Adipose tissue (tissue), 3 donors: ENCODE measurements around the gene STON2. TPM values are rescaled to one million over a fixed set of nuclear protein-coding genes. Genes with fewer than 3 reads are reported as not detected.
"Not testable (repeated sequence)": the region's sequence is repeated elsewhere in the genome, so short reads cannot be mapped to it uniquely, and the experiment has no call there.

Experiments
- H3K27ac ChIP-seq: one replicate; pipeline ENCODE4 v1.5.1; 2013; ENCODE audit warnings: low read depth, low read length
- WGBS, 3 donors: extraction: QIAGEN DNeasy Blood & Tissue Kit; methylation state at CpG; one replicate each; pipeline ENCODE4 v1.1.7; 2013; 5-methylcytosine and 5-hydroxymethylcytosine counted together
- polyA plus RNA-seq, 3 donors: library from polyadenylated mRNA; stranded (reverse); fragments of 200-250 nt; gene quantifications; one replicate each; pipeline ENCODE4 v1.2.3, GENCODE V29; 2013
- donor health status: healthy with polysubstance abuse.
- donor health status: Bipolar disorder and iron deficiency.
- donor health status: healthy.

The STON2 gene
- polyA plus RNA-seq, 3 donors = 0.33 to 7.4 (median 1.1) TPM

DNA sequence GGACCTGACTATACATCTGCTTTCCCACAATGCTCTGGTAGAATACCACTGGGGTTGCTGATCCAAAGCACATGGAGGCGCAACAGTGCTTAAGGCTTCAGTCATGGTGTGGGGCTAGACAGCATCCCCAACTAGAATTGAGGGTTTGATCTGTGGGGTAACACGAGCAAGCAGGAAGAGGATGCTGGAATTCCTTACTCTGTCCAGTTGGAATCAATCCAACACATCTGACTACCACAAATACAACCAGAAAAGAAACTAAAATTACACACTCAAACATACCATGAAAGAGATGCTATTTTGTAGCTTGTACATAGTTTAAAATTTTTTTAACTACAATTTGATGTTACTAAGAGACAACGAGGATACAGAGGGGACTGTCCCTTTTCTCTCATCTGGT lies 138.9 kb downstream of the STON2 start:
- H3K27ac ChIP-seq = no peak overlapping the region
- WGBS, 3 donors = 52 to 75% (median 61%) methylated on average over 3 of the region's 3 CpGs

DNA sequence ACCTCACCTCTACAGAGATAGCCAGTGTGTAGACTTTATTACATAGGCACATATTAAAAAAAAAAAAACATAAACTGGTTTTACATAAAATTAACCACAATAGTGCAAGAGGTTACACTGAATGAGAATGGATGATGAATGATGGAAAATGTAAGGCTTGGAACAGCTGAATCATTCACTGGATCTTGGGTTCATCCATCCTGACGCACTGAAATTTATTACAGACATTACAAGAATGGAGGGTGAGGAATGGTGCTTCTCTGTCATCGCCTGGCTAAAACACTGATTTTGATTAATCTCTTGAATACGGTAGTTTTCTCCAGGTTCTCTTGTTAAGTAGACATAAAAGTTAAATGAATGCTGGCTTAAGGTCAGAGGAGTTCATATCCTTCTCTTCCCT lies 139.4 kb downstream of the STON2 start:
- H3K27ac ChIP-seq = no peak overlapping the region

GRCh38 chr14:81256289-81256960 lies 143.7 kb downstream of the STON2 start:
- no peak overlapping the region for H3K27ac ChIP-seq
- 70 to 82% (median 81%) methylated on average over 2 of the region's 2 CpGs for WGBS, 3 donors

More for the DNA sequence above, 139.4 kb downstream of the STON2 start:
- WGBS, 3 donors = 84 to 86% (median 84%) methylated on average over 3 of the region's 3 CpGs

DNA sequence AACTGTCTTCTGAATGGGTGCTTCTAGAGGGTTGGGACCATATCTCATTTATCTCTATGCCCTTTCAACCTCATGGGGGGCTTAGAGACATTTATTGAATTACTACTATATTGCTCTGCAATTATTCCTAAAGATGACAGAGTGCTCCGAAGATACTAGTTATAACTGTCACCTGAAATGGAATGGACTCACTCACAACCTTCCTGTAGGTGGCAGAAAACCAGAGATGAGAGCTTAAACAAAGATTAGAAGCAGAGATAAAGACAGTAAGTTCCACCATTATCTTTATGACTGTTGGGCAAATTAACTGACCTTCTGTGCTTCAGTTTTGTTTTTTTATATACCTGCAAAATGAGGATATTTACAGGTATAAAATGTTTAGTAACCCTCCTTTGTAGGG lies 147.8 kb downstream of the STON2 start:
- no peak overlapping the region for H3K27ac ChIP-seq
- 56 to 75% (median 59%) methylated on average over 1 of the region's 1 CpG for WGBS, 3 donors

DNA sequence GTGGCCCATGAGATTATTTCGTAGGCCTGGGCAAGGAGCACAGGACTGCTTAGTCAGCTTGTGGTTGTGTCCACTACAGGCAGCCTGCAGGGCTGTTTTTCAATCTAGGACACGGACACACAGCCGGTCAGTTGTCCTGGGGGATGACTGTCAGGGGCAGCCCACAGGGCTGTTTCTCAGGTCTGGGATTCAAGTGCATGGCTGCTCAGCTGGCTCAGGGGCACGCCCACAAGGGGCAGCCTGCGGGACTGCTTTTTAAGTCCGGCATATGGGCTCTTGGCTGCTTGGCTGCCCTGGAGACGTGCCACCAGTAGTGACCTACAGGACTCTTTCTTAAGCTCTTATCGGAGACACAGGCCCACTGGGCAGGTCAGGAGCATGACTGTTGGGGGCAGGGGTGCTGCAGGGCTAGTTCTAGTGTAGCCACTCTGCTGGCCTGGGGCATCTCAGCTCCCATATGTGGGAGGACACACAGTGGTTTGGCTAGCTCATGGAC lies 152.8 kb downstream of the STON2 start:
- no peak overlapping the region for H3K27ac ChIP-seq
- WGBS, 3 donors = 45 to 70% (median 66%) methylated on average over 8 of the region's 8 CpGs

- 91% methylated on average over 19 of the region's 19 CpGs for WGBS, 3 donors
- H3K27ac ChIP-seq = no peak overlapping the region
Measured at GRCh38 chr14:81246461-81247270, 153.5 kb downstream of the STON2 start.

- 43 to 66% (median 58%) methylated on average over 1 of the region's 1 CpG for WGBS, 3 donors
- no peak overlapping the region for H3K27ac ChIP-seq
Measured at GRCh38 chr14:81245771-81246170, 154.4 kb downstream of the STON2 start.

DNA sequence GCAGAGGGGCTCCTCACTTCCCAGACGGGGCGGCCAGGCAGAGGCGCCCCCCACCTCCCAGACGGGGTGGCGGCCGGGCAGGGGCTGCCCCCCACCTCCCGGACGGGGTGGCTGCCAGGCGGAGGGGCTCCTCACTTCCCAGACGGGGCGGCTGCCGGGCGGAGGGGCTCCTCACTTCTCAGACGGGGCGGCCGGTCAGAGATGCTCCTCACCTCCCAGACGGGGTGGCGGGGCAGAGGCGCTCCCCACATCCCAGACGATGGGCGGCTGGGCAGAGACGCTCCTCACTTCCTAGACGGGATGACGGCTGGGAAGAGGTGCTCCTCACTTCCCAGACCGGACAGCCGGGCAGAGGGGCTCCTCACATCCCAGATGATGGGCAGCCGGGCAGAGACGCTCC lies 155.7 kb downstream of the STON2 start:
- 90 to 96% (median 96%) methylated on average over 11 to 28 of the region's 28 CpGs for whole genome bisulfite sequencing, 3 donors
- H3K27ac ChIP-seq = not testable (repeated sequence)

DNA sequence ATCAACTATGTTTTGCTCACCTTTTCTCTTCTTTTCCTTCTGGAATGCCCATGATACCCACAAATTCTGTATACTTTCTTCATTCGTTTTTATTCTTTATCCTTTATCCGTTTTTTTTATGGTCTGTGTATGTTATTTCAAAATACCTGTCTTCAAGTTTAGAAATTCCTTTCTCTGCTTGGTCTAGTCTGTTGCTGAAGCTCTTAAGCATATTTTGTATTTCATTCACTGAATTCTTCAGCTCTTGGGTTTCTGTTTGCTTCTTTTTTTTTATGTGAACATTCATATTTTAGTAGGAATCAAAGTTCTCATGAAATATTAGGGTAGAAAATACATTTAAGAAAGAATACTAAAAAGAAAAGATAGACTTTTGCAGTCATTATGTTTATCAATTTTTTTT lies 156.6 kb downstream of the STON2 start:
- H3K27ac ChIP-seq = no peak overlapping the region
- 77 to 87% (median 85%) methylated on average over 2 of the region's 2 CpGs for WGBS, 3 donors

GRCh38 chr14:81236849-81237248 lies 163.3 kb downstream of the STON2 start:
- WGBS, 3 donors = 63 to 79% (median 74%) methylated on average over 2 of the region's 2 CpGs
- not testable (repeated sequence) for H3K27ac ChIP-seq

DNA sequence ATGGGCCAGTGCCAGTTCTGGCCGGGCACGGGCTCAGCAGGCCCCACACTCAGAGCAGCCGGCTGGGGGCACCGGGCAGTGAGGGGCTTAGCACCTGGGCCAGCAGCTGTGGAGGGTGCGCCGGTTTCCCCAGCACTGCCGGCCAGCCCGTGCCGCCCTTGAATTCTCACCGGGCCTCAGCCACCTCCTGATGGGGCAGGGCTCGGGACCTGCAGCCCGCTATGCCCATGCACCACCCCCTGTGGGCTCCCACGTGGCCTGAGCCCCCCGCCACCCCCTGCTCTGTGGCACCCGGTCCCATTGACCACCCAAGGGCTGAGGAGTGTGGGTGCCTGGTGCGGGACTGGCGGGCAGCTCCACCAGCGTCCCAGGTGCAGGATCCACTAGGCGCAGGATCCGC lies 164.0 kb downstream of the STON2 start:
- no peak overlapping the region for H3K27ac ChIP-seq
- WGBS, 3 donors = 93 to 96% (median 93%) methylated on average over 19 to 20 of the region's 20 CpGs

DNA sequence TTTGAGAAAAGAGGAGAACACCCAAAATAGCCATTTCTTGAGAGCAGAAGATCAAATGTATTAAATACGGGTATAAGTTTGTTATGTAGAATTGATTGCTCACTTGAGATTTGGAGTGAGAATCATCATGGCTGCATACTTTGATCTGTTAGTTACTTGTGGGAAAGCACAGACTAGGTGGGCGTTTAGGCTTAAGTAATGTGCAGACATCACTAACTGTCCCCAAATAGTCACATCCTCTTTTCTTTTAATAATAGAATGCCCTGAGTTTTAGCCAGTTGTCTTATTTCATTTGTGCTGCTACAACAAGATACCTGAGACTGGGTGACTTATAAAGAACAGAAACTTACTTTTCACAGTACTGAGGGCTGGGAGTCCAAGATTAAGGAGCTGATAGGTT lies 165.0 kb downstream of the STON2 start:
- WGBS, 3 donors = 48 to 66% (median 52%) methylated on average over 2 of the region's 2 CpGs

DNA sequence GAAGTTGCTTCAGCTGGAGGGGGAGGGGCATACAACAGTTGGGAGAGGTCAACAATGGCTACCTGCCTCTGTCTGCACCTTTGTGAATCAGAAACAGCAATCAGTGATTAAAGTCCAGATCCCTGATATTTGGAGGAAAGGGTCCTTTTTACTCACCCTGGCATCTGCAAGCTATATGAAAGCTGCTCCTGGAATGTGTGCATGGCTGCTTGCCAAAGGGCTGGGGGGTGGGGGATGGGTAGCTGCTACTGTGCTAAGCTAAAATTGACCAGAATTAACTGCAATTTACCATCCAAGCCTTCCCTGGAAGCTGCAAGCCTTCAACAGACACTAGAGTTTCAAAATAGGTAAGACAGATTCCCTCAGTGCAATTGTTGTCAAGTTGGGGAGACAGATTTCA lies 165.8 kb downstream of the STON2 start:
- no peak overlapping the region for H3K27ac ChIP-seq

More for the DNA sequence above, 165.0 kb downstream of the STON2 start:
- H3K27ac ChIP-seq = no peak overlapping the region

DNA sequence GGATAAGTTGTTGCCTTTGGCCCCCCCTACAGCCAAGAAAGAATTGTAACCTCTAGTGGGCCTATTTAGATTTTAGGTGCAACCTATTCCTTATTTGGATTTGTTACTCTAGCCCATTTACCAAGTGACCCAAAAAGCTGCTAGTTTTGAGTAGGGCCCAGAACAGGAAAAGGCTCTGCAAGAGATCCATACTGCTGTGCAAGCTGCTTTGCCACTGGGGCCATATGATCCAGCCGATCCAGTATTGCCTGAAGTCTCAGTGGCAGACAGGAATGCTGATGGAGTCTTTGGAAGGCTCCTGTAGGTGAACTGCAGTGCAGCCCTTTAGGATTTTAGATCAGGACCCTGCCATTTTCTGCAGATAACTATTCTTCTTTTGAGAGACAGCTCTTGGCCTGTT lies 166.5 kb downstream of the STON2 start:
- 81 to 92% (median 87%) methylated on average over 1 of the region's 1 CpG for WGBS, 3 donors
- no peak overlapping the region for H3K27ac ChIP-seq

DNA sequence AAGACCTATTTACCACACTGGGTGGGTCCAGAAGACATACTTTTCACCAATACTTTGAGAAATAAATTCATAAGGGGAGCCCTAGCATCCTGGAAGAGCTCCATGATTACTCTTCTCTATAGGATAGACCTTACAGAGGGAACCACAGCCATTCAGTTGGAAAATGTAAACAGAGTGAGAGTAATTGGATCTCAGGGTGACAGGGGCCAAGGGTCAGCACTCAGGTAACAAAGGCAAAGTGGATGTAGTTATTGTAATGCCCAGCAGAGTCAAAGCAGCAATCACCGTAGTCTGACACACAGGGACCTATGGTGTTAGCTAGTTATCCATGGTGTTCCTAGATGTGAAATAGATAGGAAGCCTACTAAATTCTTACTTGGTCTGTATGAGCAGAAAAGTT lies 168.6 kb downstream of the STON2 start:
- H3K27ac ChIP-seq = no peak overlapping the region
- whole genome bisulfite sequencing, 3 donors = 79 to 95% (median 90%) methylated on average over 1 of the region's 1 CpG

DNA sequence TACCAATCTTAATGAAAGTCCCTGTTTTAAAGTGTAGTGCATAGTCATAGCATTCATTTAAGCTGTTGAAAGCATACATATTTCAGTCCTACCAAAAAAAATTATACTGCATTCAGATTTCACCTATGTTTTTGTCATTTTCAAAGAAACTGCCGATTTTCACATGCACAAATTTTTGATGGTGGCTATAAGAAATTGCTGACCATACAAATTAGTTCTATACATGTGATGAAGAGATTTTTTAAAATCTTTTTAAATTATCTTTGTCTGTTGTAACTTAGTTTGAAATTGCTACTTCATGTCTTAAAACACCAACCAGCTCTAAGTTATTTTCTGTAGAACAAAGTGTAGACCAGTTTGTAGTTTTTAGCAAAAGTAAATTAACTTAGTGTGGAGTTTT lies 175.9 kb downstream of the STON2 start:
- 93 to 97% (median 96%) methylated on average over 1 of the region's 1 CpG for WGBS, 3 donors
- no peak overlapping the region for H3K27ac ChIP-seq

DNA sequence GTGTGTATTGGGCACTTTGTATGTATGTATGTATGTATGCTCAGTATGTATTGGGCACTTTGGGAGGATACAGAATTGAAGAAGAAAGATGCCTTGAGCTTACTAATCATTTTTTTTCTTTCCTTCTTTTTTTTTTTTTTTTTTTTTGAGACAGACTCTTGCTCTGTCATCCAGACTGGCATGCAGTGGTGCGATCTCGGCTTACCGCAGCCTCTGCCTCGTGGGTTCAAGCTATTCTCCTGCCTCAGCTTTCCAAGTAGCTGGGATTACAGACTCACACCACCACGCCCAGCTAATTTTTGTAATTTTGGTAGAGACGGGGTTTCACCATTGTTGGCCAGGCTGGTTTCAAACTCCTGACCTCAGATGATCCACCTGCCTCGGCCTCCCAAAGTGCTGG lies 176.3 kb downstream of the STON2 start:
- H3K27ac ChIP-seq = not testable (repeated sequence)
- 93 to 98% (median 95%) methylated on average over 7 of the region's 7 CpGs for WGBS, 3 donors

DNA sequence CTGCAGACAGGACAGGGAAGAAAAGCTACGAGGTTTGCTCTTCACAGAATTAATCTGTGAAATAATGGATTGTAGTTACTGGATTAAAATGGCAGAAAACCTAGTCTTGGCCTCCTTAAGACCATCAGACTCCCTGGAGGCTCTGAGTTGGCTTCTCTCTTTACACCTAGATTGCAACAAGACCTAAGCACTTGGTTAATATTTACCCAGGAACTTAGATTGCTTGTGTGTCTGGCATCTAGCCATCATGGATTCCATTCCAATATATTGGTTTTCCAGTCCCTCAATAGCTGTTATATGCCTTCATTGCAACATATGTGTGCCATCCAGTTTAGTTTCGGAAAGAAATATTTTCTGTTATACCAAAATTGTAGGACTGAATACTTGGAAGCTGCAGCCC lies 177.4 kb downstream of the STON2 start:
- no peak overlapping the region for H3K27ac ChIP-seq

DNA sequence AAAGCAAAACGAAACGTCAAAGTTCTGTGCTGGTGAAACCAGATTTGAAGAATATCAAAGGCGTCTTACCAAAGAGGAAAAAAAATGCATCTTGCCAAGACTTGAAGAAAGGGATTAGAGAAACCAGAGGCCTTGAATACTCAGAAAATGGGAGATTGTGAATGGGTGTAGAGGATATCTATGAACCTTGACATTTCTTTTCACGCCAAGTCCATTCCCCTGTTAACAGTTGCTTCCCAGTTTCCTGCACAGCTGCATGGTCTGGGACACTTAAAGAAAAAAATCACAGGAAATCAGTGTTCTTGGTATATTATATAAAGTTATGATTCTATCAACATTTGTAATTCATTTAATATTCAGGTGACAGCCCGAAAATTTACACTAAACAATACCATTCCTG lies 178.0 kb downstream of the STON2 start:
- no peak overlapping the region for H3K27ac ChIP-seq
- WGBS, 3 donors = 64 to 89% (median 89%) methylated on average over 5 of the region's 5 CpGs

More for the DNA sequence above, 177.4 kb downstream of the STON2 start:
- 59 to 98% (median 97%) methylated on average over 2 of the region's 2 CpGs for WGBS, 3 donors
